Stimulated activated memory B cell treated with anti-CD40 and anti-IgM and Interleukin-4, amounts not matched to agents 10 μg/mL and 1 μg/mL and 100 μg/mL, for 72 hours (primary cell): ENCODE measurements around the gene CALD1.

Experiments
- ATAC-seq: fragments of 150-1000 bp; cut with Tn5 transposase; 2 replicates; pipeline ENCODE4 v1.10.0; 2021
- H3K27ac Mint-ChIP-seq: one replicate; pipeline ENCODE4 v1.8.0; 2022; ENCODE audit warnings: mild to moderate bottlenecking, mixed read lengths
- H3K27me3 Mint-ChIP-seq: one replicate; pipeline ENCODE4 v1.8.0; 2022; ENCODE audit warnings: mixed read lengths
- H3K36me3 Mint-ChIP-seq: one replicate; pipeline ENCODE4 v1.8.0; 2022; ENCODE audit warnings: mixed read lengths
- H3K4me1 Mint-ChIP-seq: one replicate; pipeline ENCODE4 v1.8.0; 2022; ENCODE audit warnings: mixed read lengths
- H3K4me3 Mint-ChIP-seq: one replicate; pipeline ENCODE4 v1.8.0; 2022; ENCODE audit warnings: mild to moderate bottlenecking, moderate library complexity, mixed read lengths
- H3K9me3 Mint-ChIP-seq: one replicate; pipeline ENCODE4 v1.8.0; 2022; ENCODE audit warnings: mixed read lengths

The CALD1 gene

GRCh38 chr7:134820295-134820694 lies 40.9 kb downstream of the CALD1 start:
- no peaks in the 10 kb centered on the region for H3K36me3 Mint-ChIP-seq
- H3K9me3 Mint-ChIP-seq, result no peaks in the 10 kb centered on the region
- no peaks in the 10 kb centered on the region for H3K27me3 Mint-ChIP-seq
- no peaks in the 10 kb centered on the region for H3K4me1 Mint-ChIP-seq
- no peak overlapping the region for H3K4me3 Mint-ChIP-seq
- ATAC-seq, result no peak
- no peak overlapping the region for H3K27ac Mint-ChIP-seq

GRCh38 chr7:134820778-134821177 lies 41.3 kb downstream of the CALD1 start:
- Mint-ChIP-seq H3K4me3 (no peak overlapping the region), H3K27me3 (no peaks in the 10 kb centered on the region), H3K27ac (no peak overlapping the region), H3K4me1 (no peaks in the 10 kb centered on the region), H3K36me3 (no peaks in the 10 kb centered on the region), H3K9me3 (no peaks in the 10 kb centered on the region)
- ATAC-seq, result no peak

DNA sequence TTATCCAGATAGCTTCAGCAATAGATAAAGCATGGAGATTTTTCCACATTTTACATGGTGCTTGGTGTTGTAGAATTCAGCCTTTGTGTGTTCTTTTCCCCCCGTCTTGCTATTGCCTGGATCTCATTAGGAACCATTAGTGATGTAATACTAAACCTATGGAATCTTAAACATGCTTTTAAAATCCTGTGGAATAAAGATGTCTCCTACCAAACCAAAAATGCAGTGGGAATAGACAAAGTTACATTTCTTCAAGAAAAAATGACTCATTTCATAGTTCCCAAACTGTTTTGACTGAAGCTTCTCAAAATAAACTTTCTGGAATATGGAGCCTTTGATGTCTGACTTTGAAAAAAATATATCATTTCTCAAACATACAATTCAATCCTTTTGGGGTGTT lies 44.0 kb downstream of the CALD1 start:
- no peak overlapping the region for H3K4me3 Mint-ChIP-seq
- no peaks in the 10 kb centered on the region for H3K9me3 Mint-ChIP-seq
- no peaks in the 10 kb centered on the region for H3K4me1 Mint-ChIP-seq
- no peak for ATAC-seq
- no peak overlapping the region for H3K27ac Mint-ChIP-seq
- no peaks in the 10 kb centered on the region for H3K36me3 Mint-ChIP-seq
- H3K27me3 Mint-ChIP-seq, result no peaks in the 10 kb centered on the region

- ATAC-seq, result no peak
These were observed 46.2 kb downstream of the CALD1 start for GRCh38 chr7:134825666-134826065.

DNA sequence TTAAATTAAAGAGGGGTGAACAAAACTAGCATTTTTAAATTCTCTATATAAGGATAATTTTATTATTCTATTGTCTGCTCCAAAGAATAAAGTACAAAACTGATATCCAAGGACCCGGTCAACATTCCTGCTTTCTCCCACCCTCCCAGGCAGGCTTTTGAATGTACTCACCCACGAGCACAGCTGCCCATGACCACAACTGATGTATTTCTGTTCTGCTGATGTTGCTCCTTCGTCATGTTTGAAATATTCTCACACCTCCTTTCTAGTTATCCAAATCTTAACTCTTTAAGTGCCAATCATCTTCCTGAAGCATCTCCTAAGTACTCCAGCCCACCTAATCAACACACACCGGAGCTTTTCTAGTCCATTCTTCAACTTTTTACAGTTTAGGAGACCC lies 46.7 kb downstream of the CALD1 start:
- Mint-ChIP-seq H3K27ac (no peak overlapping the region), H3K36me3 (no peaks in the 10 kb centered on the region), H3K4me3 (no peak overlapping the region), H3K4me1 (no peaks in the 10 kb centered on the region), H3K27me3 (no peaks in the 10 kb centered on the region), H3K9me3 (no peaks in the 10 kb centered on the region)
- no peak for ATAC-seq

More at GRCh38 chr7:134825666-134826065, 46.2 kb downstream of the CALD1 start:
- Mint-ChIP-seq H3K27me3 (no peaks in the 10 kb centered on the region), H3K4me3 (no peak overlapping the region), H3K27ac (no peak overlapping the region), H3K4me1 (no peaks in the 10 kb centered on the region), H3K36me3 (no peaks in the 10 kb centered on the region), H3K9me3 (no peaks in the 10 kb centered on the region)

DNA sequence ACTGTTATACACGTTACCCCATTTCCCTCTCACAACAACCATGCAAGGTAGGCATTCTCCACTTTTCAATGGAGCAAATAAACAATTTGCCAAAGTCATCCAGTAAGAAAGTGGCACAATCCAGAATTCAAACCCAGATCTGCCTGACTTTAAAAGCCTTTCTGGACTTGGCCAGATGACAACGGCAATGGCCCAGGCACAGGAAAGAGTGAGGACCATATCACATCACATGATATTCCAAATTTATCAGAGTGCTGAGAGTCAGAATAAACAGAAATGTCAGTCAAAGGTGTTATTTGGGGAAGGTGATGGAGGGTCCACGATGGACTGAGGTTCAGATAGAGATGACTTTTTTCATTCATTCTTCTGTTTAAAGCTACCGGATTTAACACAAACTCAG lies 48.0 kb downstream of the CALD1 start:
- no peak for ATAC-seq
- H3K4me1 Mint-ChIP-seq, result no peaks in the 10 kb centered on the region
- H3K36me3 Mint-ChIP-seq, result no peaks in the 10 kb centered on the region
- H3K9me3 Mint-ChIP-seq, result no peaks in the 10 kb centered on the region
- H3K4me3 Mint-ChIP-seq, result no peak overlapping the region
- H3K27ac Mint-ChIP-seq, result no peak overlapping the region
- H3K27me3 Mint-ChIP-seq, result no peaks in the 10 kb centered on the region

GRCh38 chr7:134827889-134828288 lies 48.5 kb downstream of the CALD1 start:
- no peaks in the 10 kb centered on the region for H3K27me3 Mint-ChIP-seq
- H3K27ac Mint-ChIP-seq, result no peak overlapping the region
- no peaks in the 10 kb centered on the region for H3K4me1 Mint-ChIP-seq
- H3K4me3 Mint-ChIP-seq, result no peak overlapping the region
- no peaks in the 10 kb centered on the region for H3K36me3 Mint-ChIP-seq
- ATAC-seq, result no peak
- H3K9me3 Mint-ChIP-seq, result no peaks in the 10 kb centered on the region

- no peaks in the 10 kb centered on the region for H3K27me3 Mint-ChIP-seq
- H3K4me3 Mint-ChIP-seq, result no peak overlapping the region
- H3K36me3 Mint-ChIP-seq, result no peaks in the 10 kb centered on the region
- ATAC-seq, result no peak
- H3K27ac Mint-ChIP-seq, result no peak overlapping the region
- H3K9me3 Mint-ChIP-seq, result no peaks in the 10 kb centered on the region
- no peaks in the 10 kb centered on the region for H3K4me1 Mint-ChIP-seq
These were observed 48.9 kb downstream of the CALD1 start for GRCh38 chr7:134828361-134828760.

DNA sequence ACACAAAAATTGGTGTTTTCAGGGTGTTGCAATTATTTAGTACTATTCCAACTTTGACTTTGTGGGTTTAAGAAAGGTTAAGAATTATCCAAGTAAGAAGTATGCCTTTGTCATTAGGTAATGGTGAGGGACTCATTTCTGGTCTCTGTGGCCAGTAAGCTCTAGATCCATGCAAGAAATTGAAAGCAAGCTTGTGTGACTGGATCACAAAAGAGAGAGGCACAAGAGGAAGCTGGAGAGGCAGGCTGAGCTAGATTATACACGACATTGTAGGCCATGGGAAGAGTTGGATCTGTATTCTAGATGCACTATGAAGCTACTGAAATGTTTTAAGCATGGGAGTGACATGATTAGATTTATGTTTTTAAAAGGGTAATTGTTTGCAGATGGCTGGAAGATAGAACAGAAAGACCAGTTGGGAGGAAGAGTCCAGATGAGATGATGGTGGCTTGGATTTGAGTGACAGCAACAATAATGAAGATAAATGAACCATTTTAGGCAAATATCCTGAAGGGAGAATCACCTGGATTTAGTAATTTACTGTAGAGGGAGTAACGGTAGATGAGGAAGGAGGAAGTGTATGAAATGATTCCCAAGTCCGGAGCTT lies 50.0 kb downstream of the CALD1 start:
- Mint-ChIP-seq H3K9me3 (no peaks in the 10 kb centered on the region), H3K27me3 (no peaks in the 10 kb centered on the region), H3K4me3 (no peak overlapping the region), H3K27ac (no peak overlapping the region), H3K36me3 (no peaks in the 10 kb centered on the region), H3K4me1 (no peaks in the 10 kb centered on the region)
- no peak for ATAC-seq

DNA sequence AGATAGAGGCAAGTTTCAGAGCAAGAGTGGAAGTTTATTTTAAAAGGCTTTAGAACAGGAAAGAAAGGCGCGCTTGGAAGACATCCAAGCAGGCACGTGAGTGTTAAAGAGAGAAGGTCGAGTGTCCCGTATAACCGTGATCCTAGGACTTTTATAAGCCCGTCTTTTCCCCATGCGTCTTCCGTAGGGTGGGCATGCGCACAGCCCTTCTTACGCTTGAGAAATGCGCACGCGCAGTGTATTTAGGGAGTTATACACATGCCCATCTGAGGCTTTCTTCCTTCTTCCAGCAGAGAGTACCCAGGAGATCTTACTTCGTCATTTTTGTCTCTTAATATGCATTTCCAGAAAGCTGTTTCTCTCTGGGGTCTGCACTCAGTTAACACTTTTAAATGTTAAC lies 52.4 kb downstream of the CALD1 start:
- Mint-ChIP-seq H3K27ac (no peak overlapping the region), H3K27me3 (no peaks in the 10 kb centered on the region), H3K36me3 (no peaks in the 10 kb centered on the region), H3K4me1 (no peaks in the 10 kb centered on the region), H3K4me3 (peak overlapping the region; percentile 46), H3K9me3 (no peaks in the 10 kb centered on the region)
- ATAC-seq, result no peak

- H3K9me3 Mint-ChIP-seq, result no peaks in the 10 kb centered on the region
- no peak for ATAC-seq
- no peaks in the 10 kb centered on the region for H3K36me3 Mint-ChIP-seq
- no peaks in the 10 kb centered on the region for H3K4me1 Mint-ChIP-seq
- no peak overlapping the region for H3K4me3 Mint-ChIP-seq
- H3K27ac Mint-ChIP-seq, result no peak overlapping the region
- H3K27me3 Mint-ChIP-seq, result no peaks in the 10 kb centered on the region
These were observed 52.9 kb downstream of the CALD1 start for GRCh38 chr7:134832367-134832766.

DNA sequence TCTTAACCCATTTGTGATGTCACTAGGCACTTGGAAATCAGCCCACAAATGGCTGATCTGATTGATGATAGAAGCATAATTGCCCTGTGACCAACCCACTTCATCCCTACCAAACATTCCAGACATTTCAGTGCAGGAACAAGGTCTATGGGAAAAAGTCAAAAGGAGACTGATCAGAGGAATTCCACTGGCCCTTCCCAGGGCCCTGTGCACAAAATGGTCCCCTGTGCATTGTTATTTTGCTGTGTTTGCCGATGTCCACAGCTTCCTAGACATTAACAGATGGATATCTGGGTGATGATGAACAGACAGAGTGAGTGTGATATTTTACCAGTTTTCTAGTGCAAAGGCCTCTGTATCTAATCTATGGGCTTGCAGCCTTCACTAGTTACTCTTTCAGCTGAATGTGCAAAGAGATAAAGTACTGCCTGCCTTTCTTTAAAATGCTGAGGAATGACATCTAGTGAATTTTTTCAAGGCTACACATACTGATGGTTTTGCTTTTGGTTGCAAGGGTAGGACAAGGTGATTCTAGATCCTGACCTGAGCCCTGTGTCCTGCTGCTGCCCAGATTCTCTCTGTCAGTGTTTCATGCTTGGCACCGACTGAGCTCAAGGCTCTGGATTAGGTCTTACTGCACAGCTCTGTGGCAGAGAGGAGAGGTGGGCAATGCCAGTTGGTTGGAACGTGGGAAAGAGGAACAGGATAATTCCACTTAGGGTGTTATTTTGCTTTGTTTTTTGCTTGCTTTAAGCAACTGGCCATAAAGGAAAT lies 55.4 kb downstream of the CALD1 start:
- Mint-ChIP-seq H3K36me3 (no peaks in the 10 kb centered on the region), H3K27ac (no peak overlapping the region), H3K27me3 (no peaks in the 10 kb centered on the region), H3K4me1 (no peaks in the 10 kb centered on the region), H3K4me3 (no peak overlapping the region), H3K9me3 (no peaks in the 10 kb centered on the region)
- ATAC-seq, result no peak

DNA sequence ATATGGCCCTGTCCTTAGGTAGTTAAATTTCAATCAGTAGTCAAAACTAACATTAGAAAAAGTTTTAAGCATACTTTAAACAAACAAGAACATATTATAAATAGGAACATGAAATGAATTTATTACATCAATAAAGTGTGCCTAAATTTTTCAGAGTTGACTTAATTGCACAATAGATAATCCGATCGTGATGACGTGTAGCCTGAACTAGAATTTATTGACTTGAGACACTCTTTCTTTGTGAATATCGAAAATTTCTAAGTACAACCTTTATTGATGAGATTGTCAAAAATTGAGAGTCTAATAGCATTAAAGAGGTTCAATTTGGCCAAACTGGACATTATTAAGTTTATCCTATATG lies 56.0 kb downstream of the CALD1 start:
- H3K36me3 Mint-ChIP-seq, result no peaks in the 10 kb centered on the region
- no peaks in the 10 kb centered on the region for H3K27me3 Mint-ChIP-seq
- H3K27ac Mint-ChIP-seq, result no peak overlapping the region
- no peaks in the 10 kb centered on the region for H3K4me1 Mint-ChIP-seq
- H3K9me3 Mint-ChIP-seq, result no peaks in the 10 kb centered on the region
- no peak overlapping the region for H3K4me3 Mint-ChIP-seq
- no peak for ATAC-seq

DNA sequence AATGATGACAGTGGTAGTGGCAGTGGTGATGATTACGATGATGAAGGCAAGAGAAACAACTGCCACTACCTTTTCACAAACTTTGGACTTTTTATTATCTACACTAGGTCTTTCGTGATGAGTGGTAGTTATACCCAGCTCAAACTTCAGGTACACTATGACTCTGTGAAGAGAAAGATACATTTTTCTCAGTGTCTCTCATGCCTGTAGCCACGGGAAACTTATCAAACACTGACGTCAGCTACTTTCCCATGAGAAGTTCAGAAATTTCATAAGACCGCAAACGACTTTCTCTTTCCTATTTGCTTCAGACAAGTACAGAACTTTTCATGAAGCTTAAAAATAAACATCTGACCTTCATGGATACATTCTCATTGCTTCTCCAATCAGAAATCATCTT lies 57.0 kb downstream of the CALD1 start:
- Mint-ChIP-seq H3K27ac (no peak overlapping the region), H3K36me3 (no peaks in the 10 kb centered on the region), H3K9me3 (no peaks in the 10 kb centered on the region), H3K4me1 (no peaks in the 10 kb centered on the region), H3K27me3 (no peaks in the 10 kb centered on the region), H3K4me3 (no peak overlapping the region)
- no peak for ATAC-seq

DNA sequence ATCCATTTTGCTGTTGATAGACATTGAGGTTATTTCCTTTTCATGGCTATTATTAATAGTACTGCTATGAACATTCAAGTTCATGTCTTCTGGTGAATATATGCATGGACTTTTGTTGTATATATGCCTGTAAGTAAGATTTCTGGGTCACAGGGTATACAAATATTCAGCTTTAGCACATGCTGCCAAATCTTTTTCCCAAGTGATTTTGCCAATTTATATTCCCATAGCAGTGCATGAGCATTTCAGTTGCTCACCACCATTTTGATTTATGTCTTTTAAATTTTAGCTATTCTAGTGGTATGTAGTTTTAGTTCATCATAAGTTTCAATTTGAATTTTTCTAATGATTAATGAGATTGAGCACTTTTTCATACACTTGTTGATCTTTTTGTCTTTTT lies 59.9 kb downstream of the CALD1 start:
- no peak for ATAC-seq
- Mint-ChIP-seq H3K27ac (no peak overlapping the region), H3K27me3 (no peaks in the 10 kb centered on the region), H3K9me3 (no peaks in the 10 kb centered on the region), H3K36me3 (no peaks in the 10 kb centered on the region), H3K4me3 (no peak overlapping the region), H3K4me1 (no peaks in the 10 kb centered on the region)

- no peak for ATAC-seq
- Mint-ChIP-seq H3K27me3 (peaks cover 10% of the 10 kb centered on the region), H3K27ac (no peak overlapping the region), H3K36me3 (no peaks in the 10 kb centered on the region), H3K4me1 (no peaks in the 10 kb centered on the region), H3K9me3 (no peaks in the 10 kb centered on the region), H3K4me3 (no peak overlapping the region)
These were observed 62.6 kb downstream of the CALD1 start for GRCh38 chr7:134842062-134842461.
